Embryonic facial prominence (tissue), 1 donor: ENCODE results near the gene SERINC5.
"Not testable (repeated sequence)": the region's sequence is repeated elsewhere in the genome, so short reads cannot be mapped to it uniquely, and the experiment has no call there.

Experiments used
- DNase-seq: peaks from one replicate; pipeline ENCODE4 v3.0.0-alpha.2; 2016; ENCODE audit errors: extremely low spot score

Gene SERINC5

DNA sequence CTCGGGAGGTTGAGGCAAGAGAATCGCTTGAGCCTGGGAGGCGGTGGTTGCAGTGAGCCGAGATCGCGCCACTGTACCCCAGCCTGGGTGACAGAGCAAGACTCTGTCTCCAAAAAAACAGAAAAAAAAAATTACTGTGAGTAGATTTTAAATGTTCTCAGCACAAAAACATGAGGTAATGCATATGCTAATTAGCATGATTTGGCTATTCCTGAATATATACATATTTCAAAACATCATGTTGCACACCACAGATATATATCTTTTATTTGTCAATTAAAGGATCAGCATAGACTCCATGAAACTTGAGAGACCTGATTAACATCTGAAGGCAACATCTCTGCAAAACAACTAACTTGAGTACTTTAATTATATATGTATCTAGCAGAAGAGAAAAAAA is 117.4 kb downstream of the SERINC5 start:
- DNase-seq = no peak

DNA sequence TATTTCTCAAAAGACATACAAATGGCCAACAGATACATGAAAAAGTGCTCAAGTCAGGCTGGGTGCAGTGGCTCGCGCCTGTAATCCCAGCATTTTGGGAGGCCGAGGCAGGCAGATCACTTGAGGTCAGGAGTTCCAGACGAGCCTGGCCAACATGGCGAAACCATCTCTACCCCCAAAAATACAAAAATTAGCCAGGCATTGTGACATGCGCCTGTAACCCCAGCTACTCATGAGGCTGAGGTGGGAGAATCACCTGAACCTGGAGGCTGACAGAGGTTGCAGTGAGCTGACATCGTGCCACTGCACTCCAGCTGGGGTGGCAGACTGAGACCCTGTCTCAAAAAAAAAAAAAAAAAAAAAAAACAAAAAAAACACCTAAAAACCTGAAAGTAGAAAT is 119.0 kb downstream of the SERINC5 start:
- not testable (repeated sequence) for DNase-seq

DNA sequence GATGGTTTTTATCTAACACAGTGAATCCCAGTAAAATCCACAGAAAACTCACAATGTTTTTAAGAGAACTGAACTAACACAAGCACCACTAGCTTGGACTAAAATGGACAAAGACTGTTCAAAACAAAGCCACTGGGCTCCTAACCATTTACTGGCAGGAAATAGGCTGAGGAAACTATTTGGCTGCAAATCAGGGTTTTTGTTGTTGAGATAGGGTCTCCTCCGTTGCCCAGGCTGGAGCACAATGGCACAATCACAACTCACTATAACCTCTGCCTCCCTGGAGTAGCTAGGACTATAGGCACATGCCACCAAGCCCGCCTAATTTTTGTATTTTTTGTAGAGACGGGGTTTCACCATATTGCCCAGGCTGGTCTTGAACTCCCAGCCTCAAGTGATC is 121.0 kb downstream of the SERINC5 start:
- DNase-seq = no peak

GRCh38 chr5:80129146-80129545 is 126.7 kb downstream of the SERINC5 start:
- no peak for DNase-seq

DNA sequence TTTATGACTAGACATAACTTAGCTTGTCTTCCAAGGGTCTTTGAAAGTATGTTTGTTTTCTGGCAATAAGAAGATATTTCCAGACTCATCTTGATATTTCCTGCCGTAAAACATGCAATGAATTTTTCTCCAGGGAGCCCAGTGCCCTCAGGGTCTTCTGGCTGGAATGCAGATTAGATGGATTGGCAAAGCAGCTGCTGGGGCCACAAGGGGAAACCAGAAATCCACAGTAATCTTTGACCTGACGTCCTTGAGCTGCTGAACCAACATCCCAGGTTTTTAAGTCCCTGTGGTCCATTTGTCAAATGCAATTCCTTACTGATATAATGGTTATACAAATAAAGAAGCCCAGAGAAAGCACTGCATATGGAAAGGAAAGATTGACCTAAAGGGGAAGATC is 127.7 kb downstream of the SERINC5 start:
- DNase-seq = no peak

- no peak for DNase-seq
These were observed 128.7 kb downstream of the SERINC5 start for GRCh38 chr5:80127116-80127552.

GRCh38 chr5:80125962-80126480 is 129.8 kb downstream of the SERINC5 start:
- DNase-seq = no peak

GRCh38 chr5:80125022-80125961 is 130.6 kb downstream of the SERINC5 start:
- no peak for DNase-seq

DNA sequence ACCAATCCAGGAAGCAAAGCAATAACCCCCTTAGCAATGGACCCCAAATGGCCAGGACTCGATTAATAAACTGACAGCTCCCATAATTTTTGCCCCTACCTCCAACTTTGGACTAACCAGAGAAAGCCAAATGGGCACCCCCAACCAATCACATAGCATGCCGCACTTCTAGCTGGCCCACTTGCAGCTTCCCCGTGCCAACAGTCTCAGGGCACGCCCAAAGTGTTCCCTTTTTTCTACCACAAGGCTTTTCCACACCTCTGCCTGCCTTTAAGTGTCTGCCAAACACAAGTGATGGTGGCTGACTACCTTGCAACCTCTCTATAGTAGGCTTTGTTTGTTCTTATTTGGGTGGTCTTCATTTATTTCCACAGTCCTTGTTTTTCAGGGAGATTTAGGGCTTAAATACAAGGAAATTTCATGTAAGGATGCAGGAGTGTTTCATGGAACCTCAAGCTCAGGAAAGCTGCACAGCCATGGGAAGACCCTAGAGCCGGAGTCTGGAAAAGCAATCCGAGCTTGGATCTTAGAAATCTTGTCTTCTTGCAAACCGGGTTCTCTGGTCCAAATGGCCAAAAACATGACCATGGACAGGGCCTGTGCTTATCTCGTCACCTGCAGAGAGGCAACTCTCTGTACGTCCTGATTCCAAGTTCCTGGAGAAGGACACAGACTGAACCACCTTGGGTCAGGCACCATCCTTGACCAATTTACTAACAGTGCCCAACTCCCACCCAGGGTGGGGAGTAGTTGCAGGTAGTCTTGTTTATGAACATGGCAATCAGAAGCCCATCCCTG is 131.5 kb downstream of the SERINC5 start:
- DNase-seq = no peak

DNA sequence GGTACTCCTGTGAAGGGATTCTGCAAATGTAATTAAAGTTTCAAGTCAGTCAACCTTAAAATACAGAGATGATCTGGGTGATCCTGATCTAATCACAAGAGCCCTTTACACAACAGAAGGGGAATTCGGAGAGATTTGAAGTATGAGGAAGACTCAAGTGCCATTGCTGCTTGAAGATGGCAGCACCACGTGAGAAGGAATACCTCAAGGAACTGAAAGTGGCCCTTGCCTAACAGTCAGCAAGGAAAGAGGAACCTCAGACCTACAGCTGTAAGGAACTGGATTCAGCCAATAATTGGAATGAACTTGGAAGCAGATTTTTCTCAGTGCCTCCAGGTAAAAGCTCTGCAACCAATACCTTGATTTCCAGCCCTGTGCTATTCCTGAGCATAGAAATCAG is 133.3 kb downstream of the SERINC5 start:
- no peak for DNase-seq

DNA sequence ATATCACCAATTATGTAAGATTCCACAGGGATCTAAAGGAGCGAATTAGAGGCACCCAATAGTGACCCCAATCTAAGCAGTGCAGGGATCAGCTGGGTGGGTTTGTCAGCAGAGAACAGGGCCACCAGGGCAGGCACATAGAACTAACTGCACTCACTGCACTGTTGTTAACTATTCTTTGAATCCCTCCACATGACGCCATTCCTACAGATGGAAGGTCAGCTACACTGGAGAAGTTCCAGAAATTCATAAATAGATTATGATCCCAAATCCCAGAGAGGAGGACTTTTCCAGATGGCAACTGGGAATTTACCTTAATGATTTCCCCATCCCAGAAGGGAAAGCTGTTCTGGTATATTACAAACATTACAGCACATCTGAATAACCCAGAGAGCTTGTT is 136.5 kb downstream of the SERINC5 start:
- no peak for DNase-seq

GRCh38 chr5:80117446-80117845 is 138.4 kb downstream of the SERINC5 start:
- no peak for DNase-seq

GRCh38 chr5:80116465-80116864 is 139.4 kb downstream of the SERINC5 start:
- DNase-seq = no peak

DNA sequence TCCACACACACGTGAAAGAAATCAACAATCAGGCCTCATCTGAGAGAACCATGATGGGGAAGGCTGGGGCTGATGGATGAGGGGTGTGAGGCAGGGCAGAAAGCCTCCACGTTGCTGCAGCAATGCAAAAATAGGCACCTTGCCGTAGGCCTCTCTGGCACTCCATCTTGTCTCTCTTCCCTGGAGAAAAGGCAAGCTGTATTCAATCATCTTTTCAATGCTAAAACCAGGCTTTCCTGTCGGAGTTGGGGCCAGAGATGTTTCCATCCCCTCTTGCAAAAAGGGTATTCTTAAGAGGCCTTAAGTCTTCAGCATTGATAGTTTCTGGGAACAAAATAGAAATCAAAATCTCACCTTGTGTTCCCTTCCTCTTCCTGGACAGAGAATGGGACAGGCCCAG is 139.8 kb downstream of the SERINC5 start:
- no peak for DNase-seq

- no peak for DNase-seq
These were observed 141.0 kb downstream of the SERINC5 start for GRCh38 chr5:80114860-80115259.

DNA sequence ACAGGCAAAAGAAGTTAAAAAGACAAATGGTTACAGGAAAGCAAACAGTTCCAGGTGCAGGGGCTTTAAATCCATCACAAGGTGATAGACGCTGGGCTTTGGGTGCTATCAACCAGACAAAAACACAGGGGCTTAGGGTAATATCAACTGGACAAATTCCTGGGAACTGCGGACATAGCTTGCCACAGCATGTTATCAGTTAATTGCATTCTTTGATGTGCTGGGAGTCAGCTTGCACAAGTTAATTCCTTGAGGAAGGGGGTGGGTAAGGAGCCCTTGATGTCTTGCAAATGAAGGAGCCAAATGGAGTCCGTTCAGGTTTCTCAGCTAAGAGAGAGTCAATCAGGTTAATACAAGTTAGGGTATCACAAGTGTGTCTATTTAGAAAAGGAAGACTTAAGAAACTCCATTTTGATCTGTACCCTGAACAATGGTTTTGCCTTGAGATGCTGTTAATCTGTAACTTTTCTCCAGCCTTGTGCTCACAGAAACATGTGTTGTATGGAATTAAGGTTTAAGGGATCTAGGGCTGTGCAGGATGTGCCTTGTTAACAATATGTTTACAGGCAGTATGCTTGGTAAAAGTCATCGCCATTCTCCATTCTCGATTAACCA is 144.4 kb downstream of the SERINC5 start:
- not testable (repeated sequence) for DNase-seq

- DNase-seq = no peak
These were observed 146.0 kb downstream of the SERINC5 start for GRCh38 chr5:80109646-80110478.

DNA sequence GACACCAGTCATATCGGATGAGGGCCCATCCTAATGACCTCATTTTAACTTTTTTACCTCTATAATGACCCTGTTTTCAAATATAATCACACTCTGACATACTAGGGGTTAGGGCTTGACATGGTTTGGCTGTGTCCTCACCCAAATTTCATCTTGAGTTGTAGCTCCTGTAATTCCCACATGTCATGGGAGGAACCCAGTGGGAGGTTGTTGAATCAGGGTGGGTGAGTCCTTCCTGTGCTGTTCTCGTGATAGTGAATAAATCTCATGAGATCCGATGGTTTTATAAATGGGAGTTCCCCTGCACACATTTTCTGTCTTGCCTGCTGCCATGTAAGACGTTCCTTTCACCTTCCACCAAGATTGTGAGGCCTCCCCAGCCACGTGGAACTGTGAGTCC is 148.9 kb downstream of the SERINC5 start:
- DNase-seq = no peak

GRCh38 chr5:80105698-80106439 is 150.0 kb downstream of the SERINC5 start:
- no peak for DNase-seq

DNA sequence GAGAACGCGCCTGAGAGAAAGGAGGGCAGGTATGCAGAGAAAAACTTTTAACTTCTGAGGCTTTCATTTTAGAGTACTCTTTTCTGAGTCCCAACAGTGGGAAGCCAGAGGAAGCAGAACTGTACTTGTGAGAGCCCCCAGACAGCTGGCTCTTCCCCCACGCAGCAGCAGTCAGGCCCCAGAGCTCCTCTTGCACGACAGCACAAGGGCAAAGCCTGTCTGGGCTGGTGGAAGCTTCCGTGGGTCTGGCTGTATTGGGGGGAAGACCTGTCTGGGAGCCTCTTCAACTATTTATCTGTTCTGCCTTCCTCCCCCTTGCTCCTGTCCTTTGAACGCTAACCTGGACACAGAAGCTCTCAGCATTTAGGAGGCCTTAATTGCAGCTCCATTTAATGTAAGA is 152.5 kb downstream of the SERINC5 start:
- no peak for DNase-seq
